Fibroblast of skin of back (primary cell): ENCODE data around the gene CTNNA1.
A peak's percentile ranks its signal among the peaks of the same experiment; 100 is the strongest.
"Not testable (repeated sequence)": the region's sequence is repeated elsewhere in the genome, so short reads cannot be mapped to it uniquely, and the experiment has no call there.

ENCODE experiments used
- DNase-seq: peaks from one replicate; pipeline ENCODE4 v3.0.0-alpha.2; 2013

CTNNA1 gene

DNA sequence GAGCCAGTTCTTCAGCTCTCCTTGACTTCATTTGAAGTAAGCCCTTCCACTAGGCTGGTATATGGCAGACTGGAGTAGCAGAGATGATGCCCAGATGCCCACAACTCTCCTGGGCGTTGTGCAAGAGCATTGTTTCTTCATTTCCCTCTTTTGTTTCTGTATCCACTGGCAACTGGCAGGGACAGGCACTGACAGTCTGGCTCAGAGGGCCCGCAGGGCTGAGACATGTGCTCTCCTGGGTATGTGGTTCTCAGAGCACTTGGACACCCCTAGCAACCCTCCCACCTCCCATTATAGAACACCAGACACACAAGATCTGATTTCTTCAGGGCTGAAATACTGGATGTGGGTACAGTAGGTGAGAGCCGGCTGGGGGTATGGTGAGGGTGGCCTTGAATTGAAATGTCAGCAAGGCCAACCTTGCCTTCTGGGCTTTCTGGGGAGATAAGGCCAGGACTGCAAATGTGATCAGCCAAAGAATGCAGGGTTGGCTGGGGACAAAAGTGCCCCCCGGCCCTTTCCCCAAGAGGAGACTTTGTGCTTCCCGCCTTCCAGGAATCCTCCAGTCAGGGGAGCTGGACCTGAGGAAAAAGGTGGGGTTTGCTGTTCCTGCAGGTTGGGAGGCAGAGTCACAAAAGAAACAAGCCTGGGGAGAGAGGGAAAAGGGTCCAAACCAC, 28.6 kb upstream of the CTNNA1 start:
- DNase-seq = no peak

- DNase-seq = peak; percentile 26
Measured at GRCh38 chr5:138725153-138725817, 27.9 kb upstream of the CTNNA1 start.

GRCh38 chr5:138725818-138726416, 27.3 kb upstream of the CTNNA1 start:
- no peak for DNase-seq

GRCh38 chr5:138726848-138727247, 26.4 kb upstream of the CTNNA1 start:
- no peak for DNase-seq

DNA sequence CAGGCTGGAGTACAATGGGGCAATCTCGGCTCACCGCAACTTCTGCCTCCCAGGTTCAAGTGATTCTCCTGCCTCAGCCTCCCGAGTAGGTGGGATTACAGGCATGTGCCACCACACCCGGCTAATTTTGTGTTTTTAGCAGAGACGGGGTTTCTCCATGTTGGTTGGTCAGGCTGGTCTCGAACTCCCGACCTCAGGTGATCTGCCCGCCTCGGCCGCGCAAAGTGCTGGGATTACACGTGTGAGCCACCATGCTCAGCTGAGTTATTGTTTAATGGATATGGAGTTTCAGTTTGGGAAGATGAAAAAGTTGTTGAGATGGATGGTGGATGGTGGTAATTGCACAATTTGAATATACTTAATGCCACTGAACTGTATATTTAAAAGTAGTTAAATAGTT, 22.7 kb upstream of the CTNNA1 start:
- not testable (repeated sequence) for DNase-seq

GRCh38 chr5:138732466-138732865, 20.8 kb upstream of the CTNNA1 start:
- no peak for DNase-seq

- DNase-seq = no peak
Measured at GRCh38 chr5:138732933-138733332, 20.3 kb upstream of the CTNNA1 start.

DNA sequence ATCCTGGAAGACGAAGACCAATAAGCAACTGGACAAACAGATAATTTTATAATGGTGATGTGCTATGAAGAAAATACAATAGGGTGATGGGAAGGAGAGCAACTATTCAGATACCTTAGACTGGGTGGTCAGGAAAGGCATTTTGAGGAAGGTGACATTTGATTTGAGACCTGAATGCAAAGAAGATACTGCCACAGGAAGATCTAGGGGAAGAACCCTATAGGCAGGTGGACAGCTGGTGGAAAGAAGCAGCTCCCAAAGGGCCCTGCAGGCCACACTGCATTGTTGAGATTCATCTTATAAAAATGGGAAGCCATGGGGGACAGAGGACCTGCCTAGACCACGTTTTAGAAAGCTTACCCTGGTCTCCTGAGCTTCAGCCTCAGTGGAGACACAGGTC, 19.7 kb upstream of the CTNNA1 start:
- no peak for DNase-seq

DNA sequence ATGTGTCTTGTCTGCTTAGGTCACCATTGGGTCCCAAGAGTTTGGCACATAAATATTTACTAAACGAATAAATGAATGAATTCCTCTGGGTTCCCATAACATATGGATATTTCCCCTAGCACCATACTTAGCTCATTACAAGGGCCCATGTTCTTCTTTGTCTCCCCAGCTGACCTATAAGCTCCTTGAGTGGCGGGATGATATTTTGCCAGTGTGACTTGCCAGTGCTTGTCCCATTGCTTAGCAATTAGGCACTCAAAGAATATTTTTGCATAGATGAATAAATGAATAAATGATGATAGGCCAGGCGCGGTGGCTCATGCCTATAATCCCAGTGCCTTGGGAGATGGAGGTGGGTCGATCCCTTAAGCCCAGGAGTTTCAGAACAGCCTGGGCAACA, 16.9 kb upstream of the CTNNA1 start:
- DNase-seq = no peak

DNA sequence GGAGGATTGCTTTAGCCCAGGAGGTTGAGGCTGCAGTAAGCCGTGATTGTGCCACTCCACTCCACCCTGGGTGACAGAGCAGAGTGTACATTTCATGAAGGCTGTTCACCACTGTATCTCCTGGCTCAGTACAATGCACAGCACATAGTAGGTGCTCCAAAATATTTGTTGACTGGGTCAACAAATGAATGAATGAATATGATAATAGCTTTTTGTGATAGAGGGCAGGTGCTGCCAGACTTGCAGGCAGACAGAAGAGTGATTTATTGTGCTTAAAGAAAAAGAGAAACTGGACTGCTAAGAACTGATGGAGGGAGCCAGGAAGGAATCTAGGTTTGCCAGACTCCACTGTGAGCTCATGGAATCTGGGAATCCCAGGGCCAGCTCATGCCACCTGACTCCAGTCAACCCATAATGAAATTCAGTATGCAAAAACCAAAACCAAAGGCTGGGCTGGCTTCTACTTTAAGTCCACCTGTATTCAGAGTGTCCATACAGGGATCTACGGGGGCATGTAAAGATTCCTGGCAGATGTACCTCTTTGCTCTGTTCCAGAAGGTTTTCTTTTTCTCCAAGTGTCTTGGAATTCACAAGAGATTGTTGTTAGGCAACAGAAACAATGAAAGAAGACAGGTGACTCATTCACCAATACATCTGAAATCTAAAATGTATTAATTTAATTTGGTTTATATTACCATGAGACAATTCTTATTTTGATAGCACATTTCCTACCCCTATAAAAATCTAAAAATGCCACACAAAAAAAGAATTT, 15.5 kb upstream of the CTNNA1 start:
- no peak for DNase-seq

- DNase-seq = no peak
Measured at GRCh38 chr5:138738399-138738798, 14.8 kb upstream of the CTNNA1 start.

GRCh38 chr5:138739938-138740337, 13.3 kb upstream of the CTNNA1 start:
- DNase-seq = no peak

DNA sequence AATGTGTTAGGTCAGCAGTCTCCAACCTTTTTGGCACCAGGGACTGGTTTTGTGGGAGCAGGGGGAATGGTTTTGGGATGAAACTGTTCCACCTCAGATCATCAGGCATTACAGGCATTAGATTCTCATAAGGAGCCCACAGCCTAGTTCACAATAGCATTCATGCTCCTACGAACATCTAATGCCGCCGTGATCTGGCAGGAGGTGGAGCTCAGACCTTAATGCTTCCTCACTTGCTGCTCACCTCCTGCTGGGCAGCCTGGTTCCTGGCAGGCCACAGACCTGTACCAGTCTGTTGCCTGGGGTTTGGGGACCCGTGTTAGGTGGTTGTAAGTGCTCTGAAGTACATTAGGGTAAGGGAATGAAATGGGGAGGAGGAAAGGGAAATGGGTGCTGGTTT, 9.7 kb upstream of the CTNNA1 start:
- DNase-seq = no peak

GRCh38 chr5:138745268-138745667, 8.0 kb upstream of the CTNNA1 start:
- no peak for DNase-seq

DNA sequence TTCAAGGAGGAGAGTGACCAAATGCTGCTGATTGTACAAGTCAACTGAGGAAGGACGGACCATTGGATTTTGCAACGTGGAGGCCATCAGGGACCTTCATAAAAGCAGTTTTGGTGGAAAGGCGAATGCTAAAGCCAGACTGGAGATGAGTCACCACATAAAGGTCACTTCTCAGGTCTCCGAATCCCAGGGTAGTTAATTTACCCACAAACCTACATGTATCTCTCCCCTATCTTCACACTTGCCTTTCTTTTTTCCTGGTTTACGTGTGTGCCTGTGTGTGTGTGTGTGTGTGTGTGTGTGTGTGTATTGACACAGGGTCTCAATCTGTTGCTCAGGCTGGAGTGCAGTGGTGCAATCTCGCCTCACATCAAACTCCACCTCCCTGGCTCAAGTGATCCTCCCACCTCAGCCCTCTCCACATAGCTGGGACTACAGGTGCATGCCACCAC, 4.6 kb upstream of the CTNNA1 start:
- no peak for DNase-seq

GRCh38 chr5:138751344-138751743, 1.9 kb upstream of the CTNNA1 start:
- DNase-seq = not testable (repeated sequence)

DNA sequence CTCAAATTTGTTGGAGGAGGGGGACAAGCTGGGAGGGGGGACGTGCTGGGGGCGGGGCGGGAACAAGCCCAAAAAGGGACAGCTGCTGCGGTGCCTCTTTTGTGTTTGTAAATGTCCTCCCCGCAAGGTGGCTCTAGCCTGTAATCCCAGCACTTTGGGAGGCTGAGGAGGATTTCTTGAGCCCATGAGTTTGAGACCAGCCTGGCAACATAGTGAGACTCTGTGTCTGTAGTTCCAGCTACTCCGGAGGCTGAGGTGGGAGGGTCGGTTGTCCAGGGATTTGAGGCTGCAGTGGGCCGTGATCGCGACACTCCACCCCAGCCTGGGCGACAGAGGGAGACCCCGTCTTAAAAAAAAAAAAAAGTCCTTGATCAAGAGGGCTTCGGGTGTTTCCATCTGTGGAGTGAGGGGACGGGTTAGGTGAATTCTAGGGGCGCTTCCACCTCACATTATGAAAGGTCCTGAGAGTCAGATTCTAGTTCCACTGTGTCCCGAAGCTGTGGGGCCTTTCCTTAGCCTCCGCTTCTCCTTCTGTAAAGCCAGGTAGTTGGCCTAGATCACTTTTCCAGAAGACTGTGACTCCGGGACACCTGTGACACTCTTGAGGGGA, 779 bp upstream of the CTNNA1 start:
- DNase-seq = peak; percentile 42

DNA sequence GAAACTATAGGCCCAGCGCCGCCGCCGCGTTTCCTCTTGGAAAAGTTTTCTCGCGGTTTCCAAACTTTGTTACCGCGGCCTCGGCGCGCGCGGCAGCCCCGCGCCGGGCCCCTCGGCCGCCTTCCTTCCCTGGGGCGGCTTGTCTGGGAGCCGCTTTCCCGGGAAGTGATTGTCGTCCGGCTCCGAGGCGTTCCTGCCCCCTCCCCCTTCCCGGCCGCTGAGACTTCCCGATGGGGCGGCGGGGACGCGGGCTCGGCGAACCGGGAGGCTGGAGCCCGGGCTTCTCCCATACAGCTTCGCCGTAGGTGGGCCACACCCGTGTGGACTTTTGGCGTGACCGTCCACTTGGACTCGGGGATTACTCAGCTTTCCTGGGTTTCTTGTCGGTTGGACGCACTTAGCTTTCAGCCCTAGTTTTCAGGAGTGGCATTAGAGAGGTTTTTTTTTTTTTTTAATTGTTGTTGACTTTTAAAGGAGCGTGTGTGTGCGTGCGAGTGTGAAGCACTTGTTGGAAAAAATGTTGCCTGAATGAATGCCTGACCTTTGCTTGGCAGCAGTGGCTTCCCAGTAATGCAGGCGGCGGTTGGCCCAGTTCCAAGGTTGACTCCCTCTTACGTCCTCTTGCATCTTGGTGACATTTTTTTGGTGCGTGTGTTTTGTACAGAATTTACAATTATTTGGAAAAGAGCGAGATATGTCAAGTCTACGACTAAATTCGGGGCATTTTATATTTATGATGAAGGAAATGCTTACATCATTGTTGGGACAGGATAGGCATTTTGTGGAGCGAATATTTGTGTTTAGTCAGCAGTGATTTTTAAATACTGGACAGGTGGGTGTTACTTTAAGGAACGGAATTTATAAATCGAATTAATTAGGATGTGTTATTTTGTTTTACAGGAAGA, 821 bp downstream of the CTNNA1 start:
- DNase-seq = peak; percentile 91

DNA sequence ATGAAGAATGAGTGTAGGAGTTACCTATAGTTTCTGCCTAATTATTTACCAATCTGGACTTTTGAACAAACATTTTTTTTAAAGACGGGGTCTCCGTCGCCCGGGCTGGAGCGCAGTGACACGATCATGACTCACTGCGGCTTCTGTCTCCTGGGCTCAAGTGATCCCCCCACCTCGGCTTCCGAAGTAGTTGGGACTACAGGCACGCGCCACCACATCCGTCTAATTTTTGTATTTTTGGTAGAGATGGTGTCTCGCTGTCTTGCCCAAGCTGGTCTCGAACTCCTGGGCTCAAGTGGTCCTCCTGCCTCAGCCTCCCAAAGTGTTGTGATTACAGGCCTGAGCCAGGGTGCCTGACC, 1.5 kb downstream of the CTNNA1 start:
- no peak for DNase-seq

GRCh38 chr5:138755084-138755748, 2.0 kb downstream of the CTNNA1 start:
- no peak for DNase-seq
